ENCODE results near the gene PARD6B. TPM values are rescaled to one million over a fixed set of nuclear protein-coding genes. Genes with fewer than 3 reads are reported as not detected.
"Not testable (repeated sequence)": the region's sequence is repeated elsewhere in the genome, so short reads cannot be mapped to it uniquely, and the experiment has no call there.

PARD6B gene
- total RNA-seq, 1 experiment from 2014 or later = 16.6 TPM

- no peak for DNase-seq (ENCODE audit: low read depth)
Measured at GRCh38 chr20:50774515-50774914, 43.1 kb downstream of the PARD6B start.

GRCh38 chr20:50776122-50776817 lies 44.9 kb downstream of the PARD6B start:
- no peak for DNase-seq (ENCODE audit: low read depth)

- DNase-seq (ENCODE audit: low read depth) = no peak
Measured at GRCh38 chr20:50777373-50777772, 46.0 kb downstream of the PARD6B start.

GRCh38 chr20:50778994-50779393 lies 47.6 kb downstream of the PARD6B start:
- not testable (repeated sequence) for DNase-seq (ENCODE audit: low read depth)

- DNase-seq (ENCODE audit: low read depth) = no peak
Measured at GRCh38 chr20:50783390-50783789, 52.0 kb downstream of the PARD6B start.

- no peak for DNase-seq (ENCODE audit: low read depth)
Measured at GRCh38 chr20:50783903-50784302, 52.5 kb downstream of the PARD6B start.

GRCh38 chr20:50784464-50784863 lies 53.1 kb downstream of the PARD6B start:
- no peak for DNase-seq (ENCODE audit: low read depth)

GRCh38 chr20:50786703-50787102 lies 55.3 kb downstream of the PARD6B start:
- DNase-seq (ENCODE audit: low read depth) = no peak

- DNase-seq (ENCODE audit: low read depth) = no peak
Measured at GRCh38 chr20:50787181-50787580, 55.8 kb downstream of the PARD6B start.

GRCh38 chr20:50788045-50788991 lies 56.9 kb downstream of the PARD6B start:
- DNase-seq (ENCODE audit: low read depth) = peak; percentile 88

GRCh38 chr20:50789968-50790650 lies 58.7 kb downstream of the PARD6B start:
- DNase-seq (ENCODE audit: low read depth) = no peak

- peak; percentile 93 for DNase-seq (ENCODE audit: low read depth)
Measured at GRCh38 chr20:50790651-50791277, 59.4 kb downstream of the PARD6B start.

GRCh38 chr20:50792708-50793574 lies 61.6 kb downstream of the PARD6B start:
- DNase-seq (ENCODE audit: low read depth) = no peak

GRCh38 chr20:50793575-50794016 lies 62.2 kb downstream of the PARD6B start:
- DNase-seq (ENCODE audit: low read depth) = peak; percentile 22

GRCh38 chr20:50794181-50794845 lies 62.9 kb downstream of the PARD6B start:
- no peak for DNase-seq (ENCODE audit: low read depth)

GRCh38 chr20:50794846-50795634 lies 63.7 kb downstream of the PARD6B start, which contains the start of gene BCAS4:
Gene BCAS4, plus strand, starts transcription at chr20:50795061. Its CDS starts 23 bp downstream, at chr20:50795084.
- DNase-seq (ENCODE audit: low read depth) = peak; percentile 84

- no peak for DNase-seq (ENCODE audit: low read depth)
Measured at GRCh38 chr20:50797142-50797541, 65.8 kb downstream of the PARD6B start.

GRCh38 chr20:50798650-50799049 lies 67.3 kb downstream of the PARD6B start:
- DNase-seq (ENCODE audit: low read depth) = no peak
